Kidney (tissue), 14 donors: Measurements from ENCODE around the gene CARD11. TPM values are rescaled to one million over a fixed set of nuclear protein-coding genes. Genes with fewer than 3 reads are reported as not detected.

Source experiments
- DNase-seq, 5 donors: peaks; one replicate each; pipeline ENCODE4 v3.0.0-alpha.2; 2013 to 2020
- FAIRE-seq: peaks from 2 replicates; lab custom pipeline; 2012; peaks lifted over from hg19 to GRCh38; lab: Jason Lieb, UNC
- H3K27ac ChIP-seq, 2 donors: one replicate each; pipeline ENCODE4 v1.7.0; 2013; ENCODE audit warnings: low read depth in 2 of 2, low read length in 2 of 2, inconsistent platforms in 1 of 2
- H3K27me3 ChIP-seq: one replicate; pipeline ENCODE4 v1.7.1; 2013; ENCODE audit warnings: low read length, inconsistent platforms; ENCODE audit not compliant: control insufficient read depth, insufficient read depth
- H3K36me3 ChIP-seq, 3 donors: one replicate each; pipeline versions ENCODE4 v1.7.0 to v1.7.1; 2013; ENCODE audit warnings: low read length in 3 of 3, control low read depth in 1 of 3, inconsistent platforms in 1 of 3; ENCODE audit not compliant: insufficient read depth in 3 of 3, control insufficient read depth in 2 of 3
- H3K4me1 ChIP-seq, 3 donors: one replicate each; pipeline versions ENCODE4 v1.7.0 to v1.7.1; 2013; ENCODE audit warnings: low read length in 3 of 3, inconsistent platforms in 1 of 3, low read depth in 1 of 3; ENCODE audit not compliant: control insufficient read depth in 2 of 3, insufficient read depth in 2 of 3
- H3K4me3 ChIP-seq, 3 donors: one replicate each; pipeline versions ENCODE4 v1.7.0 to v1.8.1; 2013; ENCODE audit warnings: low read length in 3 of 3, control low read depth in 1 of 3, inconsistent platforms in 1 of 3
- H3K9ac ChIP-seq, 3 donors: one replicate each; pipeline versions ENCODE4 v1.7.0 to v1.7.1; 2013; ENCODE audit warnings: low read length in 3 of 3, control low read depth in 1 of 3, inconsistent platforms in 1 of 3
- H3K9me3 ChIP-seq, 3 donors: one replicate each; pipeline versions ENCODE4 v1.7.0 to v1.7.1; 2013; ENCODE audit warnings: low read length in 3 of 3, control low read depth in 1 of 3, inconsistent platforms in 1 of 3; ENCODE audit not compliant: control insufficient read depth in 2 of 3, insufficient read depth in 1 of 3
- CTCF ChIP-seq: IDR thresholded peaks from 3 replicates; pipeline ENCODE4 v1.5.1; 2012; ENCODE audit warnings: mild to moderate bottlenecking, moderate library complexity, borderline replicate concordance; ENCODE audit not compliant: insufficient read depth; ENCODE audit errors: extremely low read depth
- intact Hi-C: fragments of 100-400 bp; cut with DNase I; formaldehyde crosslinking; loops from one replicate; pipeline ENCODE4 v1.11.1; 2022
- polyA plus RNA-seq: library from polyadenylated mRNA; stranded (reverse); fragments of 350-450 nt; fragmentation: Illumina TruSeq; extraction: RNeasy Lipid Tissue Mini Kit (QIAGEN cat#74804); gene quantifications from one replicate; pipeline ENCODE4 v1.2.3, GENCODE V29; 2014; ENCODE audit warnings: low read depth, low replicate concordance; ENCODE audit not compliant: insufficient read depth
- total RNA-seq: library from RNA; stranded (reverse); fragmentation: NEBNext Ultra II Directional; extraction: Animal tissue kit (Norgen Biotek cat#: 25700); gene quantifications from one replicate; pipeline ENCODE4 v1.2.1, GENCODE V29; 2021
- donor health status: control.
- donor health status: control.
- donor health status: control.
- donor health status: control.
- donor health status: control.
- donor health status: DM: yes; HTN: yes; CAD: no.
- donor health status: Normal renal cell carcinoma (clear cell type).

CARD11 gene
- total and polyA plus RNA-seq, 2 donors from 2014 or later = 0.22 to 9.6 TPM

- H3K27me3 ChIP-seq = no peaks in the 10 kb centered on the region
- no peaks in the 10 kb centered on the region for H3K36me3 ChIP-seq
- intact Hi-C loops = no loop called here
- H3K27ac ChIP-seq = no peak overlapping the region
- no peak overlapping the region for H3K9ac ChIP-seq
- no peak for DNase-seq
- TF ChIP-seq CTCF = no peak
- peaks cover 0 to 4% (median 0%) of the 10 kb centered on the region in 3 donors for H3K4me1 ChIP-seq
- H3K4me3 ChIP-seq = no peak overlapping the region
- no peaks in the 10 kb centered on the region for H3K9me3 ChIP-seq
- no peak for FAIRE-seq
Measured at GRCh38 chr7:2869981-2870380, 173.7 kb downstream of the CARD11 start.

GRCh38 chr7:2866601-2867000, 177.1 kb downstream of the CARD11 start:
- no peak for FAIRE-seq
- intact Hi-C loops = no loop called here

GRCh38 chr7:2864999-2865670, 178.5 kb downstream of the CARD11 start:
- intact Hi-C loops = no loop called here
- TF ChIP-seq CTCF = peak; percentile 89
- peaks cover 0 to 14% (median 0%) of the 10 kb centered on the region in 3 donors for H3K4me1 ChIP-seq
- H3K9me3 ChIP-seq = no peaks in the 10 kb centered on the region
- H3K27me3 ChIP-seq = no peaks in the 10 kb centered on the region
- H3K36me3 ChIP-seq = no peaks in the 10 kb centered on the region
- DNase-seq (peak in 4 of 5 donors; percentile 72 to 85 (median 82)), FAIRE-seq (no peak)
- H3K27ac ChIP-seq = no peak overlapping the region
- H3K4me3 ChIP-seq = no peak overlapping the region
- no peak overlapping the region for H3K9ac ChIP-seq

More at GRCh38 chr7:2866601-2867000, 177.1 kb downstream of the CARD11 start:
- no peak for DNase-seq
- no peak for TF ChIP-seq CTCF
- Histone ChIP-seq H3K9ac (no peak overlapping the region), H3K27ac (no peak overlapping the region), H3K36me3 (no peaks in the 10 kb centered on the region), H3K27me3 (no peaks in the 10 kb centered on the region), H3K4me3 (no peak overlapping the region), H3K9me3 (no peaks in the 10 kb centered on the region), H3K4me1 (peaks cover 0 to 17% (median 0%) of the 10 kb centered on the region in 3 donors)
